Mucosa of gallbladder (tissue), 1 donor: ENCODE results near the gene HP. TPM values are rescaled to one million over a fixed set of nuclear protein-coding genes. Genes with fewer than 3 reads are reported as not detected.
A peak's percentile ranks its signal among the peaks of the same experiment; 100 is the strongest.
"Not testable (repeated sequence)": the region's sequence is repeated elsewhere in the genome, so short reads cannot be mapped to it uniquely, and the experiment has no call there.

Source experiments
- DNase-seq: peaks from one replicate; pipeline ENCODE4 v3.0.0-alpha.2; 2020; ENCODE audit warnings: low spot score
- total RNA-seq: library from RNA; stranded (reverse); gene quantifications from one replicate; pipeline ENCODE4 v1.2.1, GENCODE V29; 2021
- donor health status: DM: no; HTN: no; CAD: no.

The HP gene, protein sequence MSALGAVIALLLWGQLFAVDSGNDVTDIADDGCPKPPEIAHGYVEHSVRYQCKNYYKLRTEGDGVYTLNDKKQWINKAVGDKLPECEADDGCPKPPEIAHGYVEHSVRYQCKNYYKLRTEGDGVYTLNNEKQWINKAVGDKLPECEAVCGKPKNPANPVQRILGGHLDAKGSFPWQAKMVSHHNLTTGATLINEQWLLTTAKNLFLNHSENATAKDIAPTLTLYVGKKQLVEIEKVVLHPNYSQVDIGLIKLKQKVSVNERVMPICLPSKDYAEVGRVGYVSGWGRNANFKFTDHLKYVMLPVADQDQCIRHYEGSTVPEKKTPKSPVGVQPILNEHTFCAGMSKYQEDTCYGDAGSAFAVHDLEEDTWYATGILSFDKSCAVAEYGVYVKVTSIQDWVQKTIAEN
- total RNA-seq: 27.5 TPM

DNA sequence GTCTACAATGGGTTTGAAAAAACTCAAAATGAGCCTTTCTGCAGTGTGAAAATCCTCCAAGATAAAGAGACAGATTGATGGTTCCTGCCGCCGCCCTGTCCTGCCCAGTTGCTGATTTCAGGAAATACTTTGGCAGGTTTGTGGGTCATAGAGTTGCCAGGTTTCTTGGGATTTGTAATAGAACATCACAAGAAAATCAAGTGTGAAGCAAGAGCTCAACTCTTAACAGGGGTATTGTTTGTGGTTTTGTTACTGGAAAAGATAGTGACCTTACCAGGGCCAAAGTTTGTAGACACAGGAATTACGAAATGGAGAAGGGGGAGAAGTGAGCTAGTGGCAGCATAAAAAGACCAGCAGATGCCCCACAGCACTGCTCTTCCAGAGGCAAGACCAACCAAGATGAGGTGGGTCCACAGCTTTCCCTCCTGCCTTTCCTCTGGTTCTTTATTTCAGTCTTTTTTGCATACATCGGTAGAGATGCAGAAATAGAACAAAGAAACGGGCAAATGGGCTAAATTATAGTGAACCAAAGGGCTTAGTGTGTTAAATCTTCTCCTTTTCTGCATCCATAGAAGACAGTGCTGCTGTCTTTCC is at the start of gene HP:
Gene HP, plus strand, starts transcription at position 252 of the 594 bp plus-strand sequence. Its CDS starts 148 bp downstream, at position 400.
- not testable (repeated sequence) for DNase-seq

DNA sequence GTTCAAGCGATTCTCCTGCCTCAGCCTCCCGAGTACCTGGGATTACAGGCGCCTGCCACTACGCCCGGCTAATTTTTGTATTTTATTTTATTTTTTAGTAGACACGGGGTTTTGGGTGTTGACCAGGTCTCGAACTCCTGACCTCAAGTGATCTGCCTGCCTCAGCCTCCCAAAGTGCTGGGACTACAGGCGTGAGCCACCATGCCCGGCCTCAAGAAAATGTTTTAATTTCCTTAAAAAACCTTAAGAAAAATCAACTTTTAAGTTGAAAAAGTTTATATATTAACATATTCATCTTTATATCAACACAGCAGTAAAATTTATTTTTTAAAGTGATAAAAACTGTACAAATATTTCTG is 46.3 kb upstream of the HP start:
- not testable (repeated sequence) for DNase-seq

DNA sequence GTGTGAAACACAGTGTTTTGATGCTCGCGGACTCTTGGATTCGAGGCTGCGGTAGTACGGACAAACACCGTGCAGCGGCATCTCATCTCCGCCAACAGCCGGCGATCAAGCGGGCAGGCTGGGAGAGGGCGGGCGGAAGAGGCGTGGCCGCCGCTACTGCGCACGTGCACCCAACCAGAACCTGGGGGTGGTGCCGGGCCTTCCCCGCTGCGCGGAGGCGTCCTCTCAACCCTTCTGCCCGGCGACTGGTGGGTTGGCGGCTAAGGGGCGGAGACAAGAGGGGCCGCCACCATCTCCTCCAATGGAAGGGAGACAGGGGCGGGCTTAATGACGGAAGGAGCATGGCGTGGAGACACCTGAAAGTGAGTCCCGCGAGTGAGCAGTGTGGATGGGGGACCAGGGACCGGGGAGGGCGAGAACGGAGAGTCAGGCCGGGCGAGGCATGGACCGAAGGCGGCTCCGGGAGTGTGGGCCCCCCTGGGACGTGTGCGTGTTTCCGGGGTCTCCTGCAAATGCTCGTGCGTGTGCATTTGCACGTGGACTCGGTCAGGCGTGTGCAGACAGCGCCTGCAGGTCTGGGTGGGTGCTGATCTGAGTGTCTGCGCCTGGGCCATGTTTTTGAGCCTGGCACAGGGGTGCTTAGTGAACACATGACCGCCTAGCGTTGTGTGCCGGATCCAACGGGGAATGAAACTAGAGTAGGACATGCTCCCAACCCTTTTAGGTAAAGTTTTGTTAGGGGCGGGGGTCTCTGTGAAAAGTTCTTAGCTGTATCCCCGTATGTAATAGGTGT is 45.7 kb upstream of the HP start, which contains the start of gene DHODH:
Gene DHODH, plus strand, starts transcription at position 321 of the 793 bp plus-strand sequence. Its CDS starts 21 bp downstream, at position 342.
- peak; percentile 97 for DNase-seq

DNA sequence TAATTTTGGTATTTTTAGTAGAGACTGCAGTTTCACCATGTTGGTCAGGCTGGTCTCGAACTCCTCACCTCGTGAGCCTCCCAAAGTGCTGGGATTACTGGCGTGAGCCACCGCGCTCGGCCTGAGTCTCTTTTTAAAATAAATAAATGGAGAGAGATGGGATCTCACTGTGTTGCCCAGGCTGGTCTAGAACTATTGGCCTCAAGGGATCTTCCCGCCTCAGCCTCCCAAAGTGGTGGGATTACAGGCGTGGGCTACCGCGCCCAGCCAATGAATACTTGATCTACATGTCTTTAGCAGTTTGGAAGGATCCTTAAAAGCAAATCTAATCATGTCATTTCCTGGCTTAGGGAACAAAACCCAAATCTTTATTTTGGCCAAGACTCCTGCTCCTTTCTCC is 44.5 kb upstream of the HP start:
- DNase-seq: no peak

DNA sequence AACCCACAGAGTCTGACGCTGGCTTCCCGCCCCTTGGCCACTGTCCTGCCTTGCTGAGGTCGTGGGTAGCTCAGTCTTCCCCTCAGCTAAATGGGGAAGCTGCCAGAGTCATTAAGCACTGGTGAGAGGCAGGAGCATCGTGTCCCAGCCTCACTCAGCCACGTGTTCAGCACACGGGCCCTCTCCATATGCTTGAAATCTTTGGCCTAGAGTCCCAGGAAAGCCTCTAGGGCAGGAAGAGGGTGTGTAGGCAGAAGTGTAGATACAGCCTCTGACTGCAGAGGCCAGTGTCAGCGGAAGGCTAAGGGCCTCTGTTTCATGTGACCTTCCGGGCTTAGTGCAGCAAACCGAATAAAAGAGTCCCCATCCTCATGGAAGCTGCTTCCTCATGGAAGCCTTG is 41.7 kb upstream of the HP start:
- no peak for DNase-seq

DNA sequence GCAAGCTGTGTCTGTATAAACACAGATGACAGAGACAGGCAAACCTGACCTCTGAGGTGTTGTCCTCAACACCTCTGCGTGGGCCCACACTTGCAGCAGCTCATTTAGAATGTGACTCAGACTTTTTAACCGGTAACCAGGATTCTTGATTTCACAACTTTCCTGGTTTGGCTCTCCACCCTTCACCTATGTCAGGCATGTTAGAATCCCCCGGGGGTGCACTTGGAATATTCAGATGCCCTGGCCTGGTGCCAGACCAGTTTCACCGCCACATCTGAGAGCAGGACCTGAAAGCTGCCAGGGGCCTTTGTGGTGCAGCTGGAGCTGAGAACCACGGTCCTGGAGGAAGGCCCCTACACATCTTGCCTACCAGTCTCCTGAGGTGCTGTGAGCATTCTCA is 40.9 kb upstream of the HP start:
- DNase-seq: no peak

DNA sequence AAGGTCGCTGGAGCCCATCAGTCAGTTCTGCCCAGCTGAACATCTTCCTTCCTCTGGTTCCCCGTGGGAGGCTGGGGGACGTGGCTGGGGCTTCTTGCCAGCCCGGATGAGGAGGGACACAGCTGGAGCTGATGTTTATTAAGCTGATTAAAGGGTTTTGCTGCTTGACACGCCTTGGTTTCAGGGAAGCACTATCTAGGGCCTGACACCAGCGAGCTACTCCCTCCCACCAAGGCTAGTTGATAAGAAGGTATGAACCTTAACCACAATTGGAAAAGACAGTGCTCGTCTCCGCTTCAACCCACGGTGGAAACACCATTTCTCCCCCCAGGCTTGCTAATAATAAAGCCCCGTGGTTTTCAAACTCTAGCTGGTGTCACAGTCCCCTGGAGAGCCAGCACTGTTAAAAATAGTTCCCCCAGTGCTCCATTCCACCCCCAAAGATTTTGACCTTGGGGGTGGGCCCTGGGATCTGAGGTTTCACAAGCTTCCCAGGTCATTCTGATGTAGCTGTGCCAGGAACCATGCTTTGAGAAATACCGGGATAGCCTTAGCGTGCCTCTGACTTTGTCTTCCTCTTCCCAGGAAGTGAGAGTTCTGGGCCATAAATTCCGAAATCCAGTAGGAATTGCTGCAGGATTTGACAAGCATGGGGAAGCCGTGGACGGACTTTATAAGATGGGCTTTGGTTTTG is 40.3 kb upstream of the HP start:
- DNase-seq: no peak

DNA sequence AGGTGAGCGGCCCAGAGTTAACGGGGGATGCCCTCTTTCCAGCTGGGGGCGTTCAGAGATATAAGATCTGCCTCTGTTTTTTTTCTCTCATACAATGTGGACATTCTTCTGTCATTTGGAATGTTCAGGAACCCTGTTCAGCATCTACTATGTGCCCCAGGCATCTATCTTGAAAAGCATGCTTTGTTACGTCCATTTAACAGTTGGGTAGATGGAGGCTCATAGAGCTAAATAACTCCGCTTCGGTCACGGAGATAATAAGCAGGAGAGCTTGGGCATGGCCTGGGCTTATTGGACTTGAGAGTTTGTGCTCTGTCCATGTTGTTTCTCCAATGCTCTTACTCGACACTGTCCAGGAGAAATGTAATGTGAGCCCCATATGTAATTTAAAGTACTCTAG is 39.6 kb upstream of the HP start:
- DNase-seq: no peak

DNA sequence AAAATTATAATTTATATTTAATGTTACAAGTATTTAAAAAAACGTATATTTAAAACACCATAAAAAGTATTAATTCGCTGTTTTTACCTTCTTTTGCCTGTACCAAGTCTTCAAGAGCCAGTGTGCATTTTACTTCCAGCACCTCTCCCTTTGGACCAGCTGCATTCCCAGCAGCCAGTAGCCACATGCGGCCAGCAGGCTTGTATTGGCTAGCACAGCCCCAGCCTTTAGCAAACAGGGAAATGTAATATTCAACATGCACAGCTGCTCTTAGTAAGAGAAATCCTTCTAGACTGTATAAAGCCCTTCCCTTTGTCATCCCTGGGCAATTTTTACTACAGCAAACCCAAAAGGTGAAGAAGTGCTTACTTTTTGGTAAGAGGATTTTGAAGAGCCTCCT is 39.2 kb upstream of the HP start:
- DNase-seq: peak; percentile 32

DNA sequence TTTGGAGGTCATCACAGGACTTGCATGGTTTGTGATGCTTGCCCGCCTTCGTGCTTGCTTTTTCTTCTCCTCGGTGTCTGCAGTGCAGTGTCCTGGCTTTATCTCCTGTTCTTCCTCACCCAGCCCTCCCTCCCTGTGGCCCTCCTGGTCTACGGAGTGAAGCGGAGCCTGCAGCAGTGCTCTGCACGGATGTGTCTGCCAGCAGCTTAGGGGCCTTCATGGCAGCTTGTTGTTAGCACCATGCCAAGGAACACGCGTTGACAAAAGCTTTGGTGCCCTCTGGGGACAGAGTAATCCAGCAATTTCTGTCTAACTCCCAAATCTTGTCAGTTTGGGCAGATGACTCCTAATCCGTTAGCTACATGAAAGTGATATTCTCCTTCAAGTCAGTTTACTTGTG is 35.8 kb upstream of the HP start:
- DNase-seq: no peak

DNA sequence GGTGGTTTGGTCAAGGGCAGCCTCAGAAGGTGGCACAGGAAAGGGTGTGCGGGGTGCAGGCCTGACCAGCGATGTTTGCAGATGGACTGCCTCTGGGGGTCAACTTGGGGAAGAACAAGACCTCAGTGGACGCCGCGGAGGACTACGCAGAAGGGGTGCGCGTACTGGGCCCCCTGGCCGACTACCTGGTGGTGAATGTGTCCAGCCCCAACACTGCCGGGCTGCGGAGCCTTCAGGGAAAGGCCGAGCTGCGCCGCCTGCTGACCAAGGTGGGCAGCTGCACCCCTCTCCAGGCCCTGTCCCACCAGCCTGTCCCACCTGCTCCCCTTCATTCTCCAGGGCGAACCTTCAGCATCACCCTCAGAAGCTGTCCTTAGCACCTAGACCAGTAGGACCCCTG is 33.3 kb upstream of the HP start:
- DNase-seq: no peak

DNA sequence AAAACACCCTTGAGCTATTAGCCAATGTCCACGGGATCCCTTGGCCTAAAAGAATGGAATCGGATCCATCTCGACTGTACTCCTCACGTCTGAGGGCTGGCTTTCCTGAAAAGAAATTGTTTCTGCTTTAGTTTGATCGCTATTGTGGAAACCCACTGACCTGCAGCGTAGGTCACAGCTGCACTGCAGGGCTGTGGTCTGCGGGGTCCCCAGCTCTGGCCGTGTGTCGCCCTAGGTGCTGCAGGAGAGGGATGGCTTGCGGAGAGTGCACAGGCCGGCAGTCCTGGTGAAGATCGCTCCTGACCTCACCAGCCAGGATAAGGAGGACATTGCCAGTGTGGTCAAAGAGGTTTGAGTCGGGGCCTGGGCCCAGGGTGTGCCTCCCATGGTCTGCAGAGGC is 32.2 kb upstream of the HP start:
- DNase-seq: no peak

DNA sequence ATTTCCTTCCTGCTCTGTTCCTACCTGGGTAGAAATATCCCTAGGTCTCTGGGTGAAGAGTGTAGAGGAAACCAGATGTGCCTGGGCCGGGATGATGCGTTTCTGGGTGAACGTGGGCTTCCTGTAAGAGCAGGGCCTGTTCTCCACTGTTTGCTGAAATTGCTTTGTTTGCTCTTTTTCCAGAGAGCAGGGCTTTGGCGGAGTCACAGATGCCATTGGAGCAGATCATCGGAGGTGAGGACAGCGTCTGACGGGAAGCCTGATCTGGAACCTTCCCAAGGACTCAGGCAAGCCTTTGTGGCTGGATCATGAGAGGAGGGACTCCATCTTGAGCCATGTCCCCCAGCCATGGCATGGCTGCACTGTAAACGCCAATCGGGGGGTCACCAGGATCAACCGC is 30.3 kb upstream of the HP start:
- no peak for DNase-seq

DNA sequence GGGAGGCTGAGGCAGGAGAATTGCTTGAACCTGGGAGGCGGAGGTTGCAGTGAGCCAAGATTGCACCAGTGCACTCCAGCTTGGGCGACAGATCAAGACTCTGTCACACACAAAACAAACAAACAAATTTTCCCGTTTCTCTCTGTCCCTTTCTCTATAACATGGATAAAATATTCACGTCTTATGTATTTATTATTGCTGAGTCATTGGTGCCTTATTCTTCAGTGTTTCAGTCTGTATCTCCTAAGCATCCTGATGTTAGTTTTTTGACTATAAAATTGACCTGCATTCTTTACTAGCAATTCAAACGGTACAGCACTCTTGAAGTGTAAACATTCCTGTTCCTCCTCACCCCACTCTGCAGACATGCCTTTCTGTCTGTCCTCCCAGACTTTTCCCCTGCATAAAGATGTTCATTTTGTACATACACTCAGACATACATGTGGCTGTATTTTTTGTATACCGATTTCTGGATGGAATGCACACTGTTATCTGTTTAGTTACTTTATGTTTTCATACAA is 29.4 kb upstream of the HP start:
- DNase-seq: no peak

DNA sequence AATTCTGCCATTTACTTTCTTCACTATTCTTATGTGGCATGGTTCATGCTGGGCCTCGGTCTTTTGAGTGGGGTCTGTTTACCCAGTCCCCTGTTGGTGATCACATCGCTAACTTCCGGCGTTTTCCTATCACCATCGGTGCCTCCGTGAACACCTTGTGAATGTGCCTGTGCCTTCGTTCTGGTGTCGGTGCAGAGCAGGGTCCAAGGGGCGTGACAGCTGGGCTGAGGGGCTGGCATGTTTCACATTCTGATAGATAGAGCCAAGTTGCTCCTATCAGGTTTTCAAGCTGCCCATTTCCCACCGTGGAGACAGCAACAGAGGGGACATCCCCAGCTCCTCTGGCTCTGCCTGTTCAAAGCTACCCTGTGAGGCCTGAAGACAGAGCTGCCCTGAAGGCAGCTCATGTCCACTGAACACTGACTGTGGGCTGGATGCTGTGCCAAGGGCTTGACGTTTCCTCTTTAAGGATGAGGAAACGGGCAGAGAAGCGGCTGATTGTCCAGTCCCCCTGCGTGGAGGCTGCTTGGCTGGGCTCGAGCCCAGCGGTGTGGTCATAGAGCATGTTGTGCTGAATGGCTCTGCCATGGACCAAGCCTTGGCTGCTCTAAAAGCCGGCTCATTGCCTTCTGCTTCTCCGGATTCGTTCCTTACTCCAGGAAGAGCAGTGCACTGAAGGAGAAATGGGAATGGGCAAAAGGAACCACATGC is 28.7 kb upstream of the HP start:
- no peak for DNase-seq

DNA sequence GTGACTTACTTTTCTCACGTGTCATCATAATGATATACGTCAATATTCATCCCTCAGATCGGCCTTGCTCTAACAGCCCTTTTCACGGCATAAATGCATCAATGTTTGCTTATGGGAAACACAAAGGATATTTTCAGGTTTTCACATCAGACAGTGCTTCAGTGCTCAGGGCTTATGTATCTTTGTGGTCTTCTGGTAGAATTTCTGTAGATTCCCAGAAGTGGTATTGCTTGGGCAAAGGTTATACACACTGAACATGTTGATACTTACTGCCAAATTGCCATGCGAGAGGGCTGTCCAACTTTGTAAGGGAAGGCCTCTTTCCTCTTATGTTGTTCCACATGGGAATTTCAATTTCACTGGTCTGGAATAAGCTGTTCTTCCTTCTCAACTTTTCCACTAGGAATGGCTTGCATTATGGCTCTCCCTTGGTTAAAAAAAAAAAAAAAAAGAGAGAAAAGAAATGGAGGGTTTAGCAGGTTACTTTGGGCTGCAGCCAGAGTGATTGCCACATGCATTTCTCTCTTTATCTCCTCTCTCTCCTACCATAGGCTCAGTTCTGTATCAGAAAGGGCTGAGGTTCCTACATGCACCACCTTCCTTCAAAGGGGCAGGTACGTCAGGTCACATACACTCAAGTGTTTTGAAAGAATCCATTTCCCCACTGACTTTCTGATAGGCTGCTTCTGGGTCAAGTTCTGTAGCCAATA is 26.5 kb upstream of the HP start:
- no peak for DNase-seq

DNA sequence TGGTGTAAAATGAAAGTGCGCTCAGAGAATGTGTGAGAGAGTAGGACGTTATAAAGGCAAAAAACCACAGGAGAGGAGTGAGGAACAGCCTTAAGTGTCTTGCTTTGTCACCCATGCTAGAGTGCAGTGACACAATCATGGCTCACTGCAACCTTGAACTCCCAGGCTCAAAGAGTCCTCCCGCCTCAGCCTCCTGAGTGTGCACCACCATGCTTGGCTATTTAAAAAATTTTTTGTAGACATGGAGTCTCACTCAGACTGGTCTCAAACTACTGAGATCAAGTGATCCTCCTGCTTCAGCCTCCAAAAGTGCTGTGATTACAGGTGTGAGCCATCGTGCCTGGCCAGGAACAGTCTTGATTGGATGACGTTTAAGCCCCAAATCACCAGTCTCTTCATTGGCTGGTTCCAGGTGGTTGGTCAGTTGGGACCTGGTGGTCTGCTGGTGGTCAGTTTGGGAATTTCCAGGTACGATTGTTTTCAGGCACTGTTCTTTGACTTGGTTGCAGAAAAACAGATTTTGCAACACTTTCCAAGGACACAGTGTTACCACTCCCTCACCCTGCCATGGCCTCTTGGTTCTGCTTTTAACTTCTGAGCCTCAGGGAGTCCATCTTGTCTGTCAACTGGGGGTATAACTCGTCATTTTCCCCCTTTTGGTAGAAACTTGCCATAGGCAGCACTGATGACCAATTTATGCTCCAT is 24.6 kb upstream of the HP start:
- no peak for DNase-seq

DNA sequence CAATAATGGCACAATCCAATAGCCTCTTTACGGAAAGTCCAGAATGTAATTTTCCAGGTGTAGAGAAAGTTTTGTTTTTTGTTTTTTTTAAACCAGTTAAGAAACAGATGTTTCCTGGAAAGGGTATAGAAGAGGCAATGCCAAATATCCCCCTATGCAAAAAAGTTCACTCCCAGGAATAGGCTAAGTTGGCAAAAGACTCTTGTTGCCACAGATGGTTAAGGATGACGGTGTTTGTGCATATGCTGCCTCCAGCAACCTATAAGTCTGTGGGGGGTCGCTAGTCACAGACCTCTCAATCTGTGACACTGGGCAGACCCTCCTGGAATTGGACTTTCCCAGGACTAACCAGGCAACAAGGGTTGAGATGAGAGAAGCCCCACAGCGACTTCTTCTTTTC is 20.9 kb upstream of the HP start:
- no peak for DNase-seq

DNA sequence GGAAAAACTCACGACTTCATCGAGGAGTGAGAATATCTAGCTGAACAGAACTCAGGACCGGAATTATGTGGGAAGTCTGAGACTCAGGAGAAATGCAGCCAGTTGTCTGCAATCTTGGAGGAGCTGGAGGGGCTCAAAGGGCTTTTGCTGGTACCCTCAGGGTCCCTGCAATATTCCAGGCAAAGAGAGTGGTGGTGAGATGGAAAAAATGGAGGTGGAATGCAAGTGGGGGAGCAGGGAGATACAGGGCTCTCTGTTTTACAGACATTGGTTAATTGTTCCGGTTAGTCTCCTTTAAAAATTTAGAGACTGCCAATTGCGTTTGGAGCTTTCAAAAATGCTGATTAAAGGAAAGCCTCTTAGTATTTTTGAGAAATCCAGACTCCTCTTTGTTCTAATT is 18.2 kb upstream of the HP start:
- no peak for DNase-seq

DNA sequence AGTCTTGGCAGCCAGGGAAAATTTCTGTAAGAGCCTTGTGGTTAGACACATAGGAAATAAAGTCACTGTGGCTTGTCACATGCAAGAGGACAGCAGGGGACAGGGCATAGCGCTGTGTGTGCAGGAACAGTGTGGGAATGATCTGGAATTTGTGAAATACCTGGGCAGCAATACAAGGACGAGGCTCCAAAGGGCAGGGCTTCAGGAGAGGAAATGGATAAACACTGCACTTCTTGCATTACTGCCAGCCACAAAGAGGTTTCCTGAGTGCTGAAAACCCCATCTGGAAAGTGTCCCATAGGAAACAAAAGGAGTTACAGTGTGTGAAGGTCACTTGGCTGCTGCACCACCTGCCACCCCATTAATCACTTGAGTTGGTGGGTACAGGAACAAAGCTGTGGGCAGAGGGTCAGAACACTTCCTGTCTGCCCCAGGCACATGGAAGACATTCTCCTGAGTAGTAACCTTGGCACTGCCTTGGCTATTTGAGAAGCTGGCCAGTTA is 12.1 kb upstream of the HP start:
- no peak for DNase-seq
